Breast epithelium (tissue), 3 donors: ENCODE measurements around the gene ZNF710.

Experiments
- CTCF ChIP-seq, 3 donors: fragments of 450-650 bp; IDR thresholded peaks; one replicate each; pipeline ENCODE4 v1.5.1; 2016 to 2017; ENCODE audit warnings: antibody characterized with exemption in 3 of 3, mild to moderate bottlenecking in 3 of 3, moderate library complexity in 3 of 3
- POLR2A ChIP-seq: fragments of 450-650 bp; IDR thresholded peaks from one replicate; pipeline ENCODE4 v1.6.1; 2016; ENCODE audit warnings: antibody characterized with exemption, mild to moderate bottlenecking, moderate library complexity

GRCh38 chr15:89975482-89976245 lies 25.5 kb upstream of the ZNF710 start:
- TF ChIP-seq POLR2A (no peak), CTCF (IDR thresholded peaks at IDR 0.05) (no peak)
